ENCODE data around the gene GALNT6.

The GALNT6 gene

GRCh38 chr12:51386351-51386750 is 4.9 kb downstream of the GALNT6 start:
- Histone ChIP-seq H3K4me3 (ENCODE audit: low read depth, low read length) (no peak overlapping the region), H3K27me3 (replicated peaks) (no peaks in the 10 kb centered on the region), H3K27ac (no peak overlapping the region), H3K36me3 (replicated peaks) (no peaks in the 10 kb centered on the region)
- in situ Hi-C loops (cut with HindIII; ENCODE audit: low pct_ligation_motif_present, low sequenced_read_pairs), result no loop called here
- no peak for TF ChIP-seq CTCF (IDR thresholded peaks at IDR 0.05; ENCODE audit: low read depth, low read length, missing control alignments)
- DNase-seq, result no peak

- Histone ChIP-seq H3K36me3 (replicated peaks) (no peaks in the 10 kb centered on the region), H3K27me3 (replicated peaks) (no peaks in the 10 kb centered on the region), H3K4me3 (ENCODE audit: low read depth, low read length) (no peak overlapping the region), H3K27ac (no peak overlapping the region)
- TF ChIP-seq CTCF (IDR thresholded peaks at IDR 0.05; ENCODE audit: low read depth, low read length, missing control alignments), result no peak
- no peak for DNase-seq
- in situ Hi-C loops (cut with HindIII; ENCODE audit: low pct_ligation_motif_present, low sequenced_read_pairs), result no loop called here
Observed at GRCh38 chr12:51383269-51383905, 7.8 kb downstream of the GALNT6 start.

GRCh38 chr12:51382173-51382572 is 9.0 kb downstream of the GALNT6 start:
- in situ Hi-C loops (cut with HindIII; ENCODE audit: low pct_ligation_motif_present, low sequenced_read_pairs), result no loop called here
- DNase-seq, result no peak
- no peak overlapping the region for H3K27ac ChIP-seq
- H3K36me3 ChIP-seq (replicated peaks), result no peaks in the 10 kb centered on the region
- TF ChIP-seq CTCF (IDR thresholded peaks at IDR 0.05; ENCODE audit: low read depth, low read length, missing control alignments), result no peak
- no peaks in the 10 kb centered on the region for H3K27me3 ChIP-seq (replicated peaks)
- H3K4me3 ChIP-seq (ENCODE audit: low read depth, low read length), result no peak overlapping the region

GRCh38 chr12:51381226-51382079 is 9.8 kb downstream of the GALNT6 start:
- no peak for DNase-seq
- Histone ChIP-seq H3K27ac (no peak overlapping the region), H3K27me3 (replicated peaks) (no peaks in the 10 kb centered on the region), H3K36me3 (replicated peaks) (no peaks in the 10 kb centered on the region), H3K4me3 (ENCODE audit: low read depth, low read length) (no peak overlapping the region)
- in situ Hi-C loops (cut with HindIII; ENCODE audit: low pct_ligation_motif_present, low sequenced_read_pairs), result no loop called here
- no peak for TF ChIP-seq CTCF (IDR thresholded peaks at IDR 0.05; ENCODE audit: low read depth, low read length, missing control alignments)

- no peak overlapping the region for H3K27ac ChIP-seq
- no peaks in the 10 kb centered on the region for H3K36me3 ChIP-seq (replicated peaks)
- DNase-seq, result no peak
- no peak overlapping the region for H3K4me3 ChIP-seq (ENCODE audit: low read depth, low read length)
- no peak for TF ChIP-seq CTCF (IDR thresholded peaks at IDR 0.05; ENCODE audit: low read depth, low read length, missing control alignments)
- in situ Hi-C loops (cut with HindIII; ENCODE audit: low pct_ligation_motif_present, low sequenced_read_pairs), result no loop called here
- no peaks in the 10 kb centered on the region for H3K27me3 ChIP-seq (replicated peaks)
Observed at GRCh38 chr12:51379571-51379970, 11.6 kb downstream of the GALNT6 start.

Data from brain microvascular endothelial cell (primary cell).